MCF 10A (cell line): Measurements from ENCODE around the gene AFG3L2. TPM values are rescaled to one million over a fixed set of nuclear protein-coding genes. Genes with fewer than 3 reads are reported as not detected.
"Not testable (repeated sequence)": the region's sequence is repeated elsewhere in the genome, so short reads cannot be mapped to it uniquely, and the experiment has no call there.

ENCODE experiments used
- BruUV-seq: library from RNA; stranded (reverse); fragments of 400-500 nt; replicated peaks from 2 replicates; lab custom pipeline; 2021; lab: Mats Ljungman, UMichigan
- CTCF ChIA-PET: fragments of 300-600 bp; sonication (Branson Sonifier 250); formaldehyde crosslinking; extraction: SDS; loops from one replicate; lab custom pipeline; 2021; ENCODE audit warnings: antibody characterized with exemption, inconsistent platforms; lab: Yijun Ruan, JAX
- POLR2A ChIA-PET: fragments of 300-600, 350-650 bp; sonication (Branson Sonifier 250); formaldehyde crosslinking; extraction: SDS; loops from one replicate; lab custom pipeline; 2020; ENCODE audit warnings: antibody characterized with exemption, inconsistent platforms; lab: Yijun Ruan, JAX
- DNase-seq: peaks from one replicate; pipeline ENCODE4 v3.0.0-alpha.2; 2018; ENCODE audit not compliant: unreplicated experiment
- H3K27ac Mint-ChIP-seq: one replicate; pipeline ENCODE4 v1.8.0; 2022; ENCODE audit warnings: mild to moderate bottlenecking, low read depth, mixed read lengths; ENCODE audit not compliant: unreplicated experiment
- H3K27me3 Mint-ChIP-seq: one replicate; pipeline ENCODE4 v1.8.0; 2022; ENCODE audit warnings: mixed read lengths; ENCODE audit not compliant: insufficient read depth, unreplicated experiment
- H3K36me3 Mint-ChIP-seq: one replicate; pipeline ENCODE4 v1.8.0; 2022; ENCODE audit warnings: mild to moderate bottlenecking, moderate library complexity, mixed read lengths; ENCODE audit not compliant: insufficient read depth, unreplicated experiment
- H3K4me1 Mint-ChIP-seq: one replicate; pipeline ENCODE4 v1.8.0; 2022; ENCODE audit warnings: mixed read lengths; ENCODE audit not compliant: insufficient read depth, unreplicated experiment
- H3K4me3 Mint-ChIP-seq: one replicate; pipeline ENCODE4 v1.8.0; 2022; ENCODE audit warnings: mild to moderate bottlenecking, moderate library complexity, mixed read lengths; ENCODE audit not compliant: unreplicated experiment
- H3K9me3 Mint-ChIP-seq: one replicate; pipeline ENCODE4 v1.8.0; 2022; ENCODE audit warnings: mixed read lengths; ENCODE audit not compliant: unreplicated experiment
- intact Hi-C: fragments of 100-400 bp; cut with micrococcal nuclease; formaldehyde crosslinking; loops from 2 replicates; pipeline ENCODE4 v1.14.1; 2022
- total RNA-seq: library from RNA; stranded (reverse); gene quantifications from 2 replicates; pipeline ENCODE4 v1.2.3, GENCODE V29; 2022
- TF ChIP-seq, protein P1 (sequence below): fragments of 200-600 bp; IDR thresholded peaks from one replicate; pipeline ENCODE4 v1.8.0; 2022; ENCODE audit warnings: antibody characterized with exemption, mild to moderate bottlenecking; ENCODE audit not compliant: unreplicated experiment

The AFG3L2 gene
- total RNA-seq, 1 experiment from 2014 or later = 77.2 TPM

DNA sequence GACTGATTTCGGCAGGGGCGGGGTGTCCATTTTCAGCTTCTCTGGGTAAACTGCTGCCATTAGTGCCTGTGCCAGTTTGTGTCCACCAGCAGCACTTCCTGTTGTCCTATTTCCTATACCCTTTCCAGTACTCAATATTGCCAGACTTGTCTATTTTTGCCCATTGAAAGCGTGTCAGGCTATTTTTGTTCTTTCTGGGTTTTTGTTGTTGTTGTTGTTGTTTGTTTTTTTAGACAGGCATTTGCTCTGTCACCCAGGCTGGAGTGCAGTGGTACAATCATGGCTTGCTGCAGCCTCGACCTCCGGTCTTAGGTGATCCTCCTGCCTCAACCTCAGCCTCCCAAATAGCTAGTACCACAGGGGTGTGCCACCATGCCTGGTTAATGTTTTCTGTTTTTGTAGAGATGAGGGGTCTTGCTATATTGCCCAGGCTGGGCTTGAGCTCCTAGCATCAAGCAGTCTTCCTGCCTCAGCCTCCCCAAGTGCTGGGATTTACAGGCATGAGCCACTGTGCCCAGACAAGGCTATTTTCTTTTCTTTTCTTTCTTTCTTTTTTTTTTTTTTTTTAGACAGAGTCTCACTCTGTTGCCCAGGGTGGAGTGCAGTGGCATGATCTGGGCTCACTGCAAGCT is 39.2 kb upstream of the AFG3L2 start:
- TF ChIP-seq, protein P1, sequence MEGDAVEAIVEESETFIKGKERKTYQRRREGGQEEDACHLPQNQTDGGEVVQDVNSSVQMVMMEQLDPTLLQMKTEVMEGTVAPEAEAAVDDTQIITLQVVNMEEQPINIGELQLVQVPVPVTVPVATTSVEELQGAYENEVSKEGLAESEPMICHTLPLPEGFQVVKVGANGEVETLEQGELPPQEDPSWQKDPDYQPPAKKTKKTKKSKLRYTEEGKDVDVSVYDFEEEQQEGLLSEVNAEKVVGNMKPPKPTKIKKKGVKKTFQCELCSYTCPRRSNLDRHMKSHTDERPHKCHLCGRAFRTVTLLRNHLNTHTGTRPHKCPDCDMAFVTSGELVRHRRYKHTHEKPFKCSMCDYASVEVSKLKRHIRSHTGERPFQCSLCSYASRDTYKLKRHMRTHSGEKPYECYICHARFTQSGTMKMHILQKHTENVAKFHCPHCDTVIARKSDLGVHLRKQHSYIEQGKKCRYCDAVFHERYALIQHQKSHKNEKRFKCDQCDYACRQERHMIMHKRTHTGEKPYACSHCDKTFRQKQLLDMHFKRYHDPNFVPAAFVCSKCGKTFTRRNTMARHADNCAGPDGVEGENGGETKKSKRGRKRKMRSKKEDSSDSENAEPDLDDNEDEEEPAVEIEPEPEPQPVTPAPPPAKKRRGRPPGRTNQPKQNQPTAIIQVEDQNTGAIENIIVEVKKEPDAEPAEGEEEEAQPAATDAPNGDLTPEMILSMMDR = no peak
- BruUV-seq = no TSS peak
- H3K27me3 Mint-ChIP-seq = no peaks in the 10 kb centered on the region
- H3K4me1 Mint-ChIP-seq = no peaks in the 10 kb centered on the region
- DNase-seq = no peak
- CTCF ChIA-PET = interaction anchor here (0.7 kb wide), 1 partner anchor 156 kb away, joined by 3 read pairs; no protein-coding TSS in a partner anchor
- no peak overlapping the region for H3K27ac Mint-ChIP-seq
- H3K36me3 Mint-ChIP-seq = peaks cover 9% of the 10 kb centered on the region
- intact Hi-C loops = no loop called here
- no peak overlapping the region for H3K4me3 Mint-ChIP-seq
- H3K9me3 Mint-ChIP-seq = no peaks in the 10 kb centered on the region
- POLR2A ChIA-PET = no interaction called here

- no TSS peak for BruUV-seq
- H3K27ac Mint-ChIP-seq = no peak overlapping the region
- POLR2A ChIA-PET = no interaction called here
Measured at GRCh38 chr18:12411456-12411855, 34.4 kb upstream of the AFG3L2 start.

GRCh38 chr18:12410747-12411146 is 33.7 kb upstream of the AFG3L2 start:
- intact Hi-C loops, BruUV-seq: not testable (repeated sequence)
- H3K4me1 Mint-ChIP-seq = peaks cover 12% of the 10 kb centered on the region

More at GRCh38 chr18:12411456-12411855, 34.4 kb upstream of the AFG3L2 start:
- CTCF ChIA-PET = interaction anchor here (0.7 kb wide), 1 partner anchor 16 kb away, joined by 3 read pairs; no protein-coding TSS in a partner anchor
- H3K36me3 Mint-ChIP-seq = peaks cover 13% of the 10 kb centered on the region
- no peak overlapping the region for H3K4me3 Mint-ChIP-seq
- no peak for DNase-seq
- H3K9me3 Mint-ChIP-seq = no peaks in the 10 kb centered on the region
- TF ChIP-seq, protein P1 = no peak
- intact Hi-C loops = no loop called here
- H3K4me1 Mint-ChIP-seq = peaks cover 12% of the 10 kb centered on the region
- H3K27me3 Mint-ChIP-seq = peaks cover 2% of the 10 kb centered on the region

GRCh38 chr18:12410081-12410481 is 33.1 kb upstream of the AFG3L2 start:
- no peak for DNase-seq
- CTCF ChIA-PET = interaction anchor here (1.0 to 1.1 kb wide), 2 partner anchors 16 to 249 kb away, joined by 3 to 4 read pairs; no protein-coding TSS in a partner anchor
- no TSS peak for BruUV-seq
- POLR2A ChIA-PET = interaction anchor here (0.6 to 1.8 kb wide), 4 partner anchors 9 to 281 kb away, joined by 3 to 6 read pairs (median 4); no protein-coding TSS in a partner anchor
- Mint-ChIP-seq H3K9me3 (no peaks in the 10 kb centered on the region), H3K4me3 (no peak overlapping the region), H3K27ac (no peak overlapping the region), H3K4me1 (peaks cover 12% of the 10 kb centered on the region), H3K36me3 (peaks cover 8% of the 10 kb centered on the region), H3K27me3 (peaks cover 15% of the 10 kb centered on the region)
- intact Hi-C loops = no loop called here
- TF ChIP-seq, protein P1 = no peak

More at GRCh38 chr18:12410747-12411146, 33.7 kb upstream of the AFG3L2 start:
- peaks cover 10% of the 10 kb centered on the region for H3K36me3 Mint-ChIP-seq
- DNase-seq, H3K4me3 Mint-ChIP-seq, H3K27me3 Mint-ChIP-seq, H3K9me3 Mint-ChIP-seq: not testable (repeated sequence)
- peak overlapping the region; percentile 35 for H3K27ac Mint-ChIP-seq
- ChIA-PET POLR2A (interaction anchor here (0.6 kb wide), 1 partner anchor 280 kb away, joined by 6 read pairs; no protein-coding TSS in a partner anchor), CTCF (interaction anchor here (0.7 kb wide), 1 partner anchor 15 kb away, joined by 3 read pairs; no protein-coding TSS in a partner anchor)
